GM23338 (cell line): ENCODE data around the gene PLPP2. TPM values are rescaled to one million over a fixed set of nuclear protein-coding genes. Genes with fewer than 3 reads are reported as not detected.
"Not testable (repeated sequence)": the region's sequence is repeated elsewhere in the genome, so short reads cannot be mapped to it uniquely, and the experiment has no call there.

Source experiments
- ATAC-seq: fragments of 200-7000 bp; cut with Tn5 transposase; 3 replicates; pipeline ENCODE4 v1.9.1; 2020
- DNase-seq: peaks from one replicate; pipeline ENCODE4 v3.0.0-alpha.2; 2015; ENCODE audit warnings: low spot score
- H2AFZ ChIP-seq: fragments of 200-600 bp; sonication (generic); 2 replicates; pipeline ENCODE4 v1.8.0; 2016; ENCODE audit warnings: antibody characterized with exemption, mild to moderate bottlenecking, moderate library complexity
- H3F3A ChIP-seq: fragments of 200-600 bp; sonication (generic); replicated peaks from 2 replicates; pipeline ENCODE4 v1.8.0; 2017; ENCODE audit warnings: antibody characterized with exemption, mixed run types, low read depth
- H3K27ac ChIP-seq: fragments of 200-600 bp; sonication (generic); 2 replicates; pipeline ENCODE4 v1.6.1; 2016; ENCODE audit warnings: low read depth
- H3K27me3 ChIP-seq: fragments of 200-600 bp; sonication (generic); 2 replicates; pipeline ENCODE4 v1.8.0; 2016; ENCODE audit warnings: mild to moderate bottlenecking, mixed run types, moderate library complexity; ENCODE audit not compliant: insufficient read depth
- H3K36me3 ChIP-seq: fragments of 200-600 bp; sonication (generic); 2 replicates; pipeline ENCODE4 v1.8.0; 2016; ENCODE audit warnings: mild to moderate bottlenecking; ENCODE audit not compliant: insufficient read depth
- H3K4me1 ChIP-seq: fragments of 200-600 bp; sonication (generic); 2 replicates; pipeline ENCODE4 v1.8.0; 2016; ENCODE audit warnings: mild to moderate bottlenecking, moderate library complexity; ENCODE audit not compliant: insufficient read depth
- H3K4me2 ChIP-seq: fragments of 200-600 bp; sonication (generic); 2 replicates; pipeline ENCODE4 v1.7.1; 2017; ENCODE audit warnings: mixed run types
- H3K4me3 ChIP-seq: fragments of 200-600 bp; sonication (generic); 2 replicates; pipeline ENCODE4 v1.6.1; 2016; ENCODE audit warnings: mixed run types
- H3K79me2 ChIP-seq: fragments of 200-600 bp; sonication (generic); replicated peaks from 2 replicates; pipeline ENCODE4 v1.8.0; 2017; ENCODE audit warnings: mild to moderate bottlenecking; ENCODE audit not compliant: insufficient read depth
- H3K9me2 ChIP-seq: fragments of 200-600 bp; sonication (generic); 2 replicates; pipeline ENCODE4 v1.8.0; 2017; ENCODE audit not compliant: insufficient read depth
- H4K20me1 ChIP-seq: fragments of 200-600 bp; sonication (generic); replicated peaks from 2 replicates; pipeline ENCODE4 v1.8.0; 2017; ENCODE audit warnings: mild to moderate bottlenecking; ENCODE audit not compliant: insufficient read depth
- H3K27ac Mint-ChIP-seq: 2 replicates; pipeline ENCODE4 v1.8.0; 2020; ENCODE audit warnings: inconsistent platforms, mild to moderate bottlenecking, moderate library complexity, mixed read lengths
- H3K27me3 Mint-ChIP-seq: 3 replicates; pipeline ENCODE4 v1.8.0; 2022; ENCODE audit warnings: low read depth, mild to moderate bottlenecking, moderate library complexity, mixed read lengths, inconsistent platforms; ENCODE audit not compliant: insufficient read depth, poor library complexity
- H3K36me3 Mint-ChIP-seq: 3 replicates; pipeline ENCODE4 v1.8.0; 2021; ENCODE audit warnings: low read depth, mild to moderate bottlenecking, inconsistent platforms, moderate library complexity, mixed read lengths
- H3K4me1 Mint-ChIP-seq: 3 replicates; pipeline ENCODE4 v1.8.0; 2020; ENCODE audit warnings: mild to moderate bottlenecking, inconsistent platforms, mixed read lengths
- H3K4me3 Mint-ChIP-seq: 3 replicates; pipeline ENCODE4 v1.8.0; 2021; ENCODE audit warnings: moderate library complexity, mild to moderate bottlenecking, inconsistent platforms, mixed read lengths
- H3K9me3 Mint-ChIP-seq: 3 replicates; pipeline ENCODE4 v1.8.0; 2020; ENCODE audit warnings: moderate library complexity, mild to moderate bottlenecking, inconsistent platforms, mixed read lengths
- ETS1 ChIP-seq: IDR thresholded peaks from 2 replicates; pipeline ENCODE4 v1.6.1; 2016; ENCODE audit warnings: antibody characterized with exemption
- EZH2 ChIP-seq: fragments of 200-600 bp; sonication (generic); IDR thresholded peaks from one replicate; pipeline ENCODE4 v1.8.0; 2017; ENCODE audit warnings: antibody characterized with exemption, mild to moderate bottlenecking, low read depth; ENCODE audit not compliant: unreplicated experiment
- EZH2phosphoT487 ChIP-seq: fragments of 200-600 bp; sonication (generic); IDR thresholded peaks from one replicate; pipeline ENCODE4 v1.8.1; 2018; ENCODE audit warnings: antibody characterized with exemption; ENCODE audit not compliant: unreplicated experiment
- NANOG ChIP-seq: IDR thresholded peaks from 2 replicates; pipeline ENCODE4 v1.6.1; 2016; ENCODE audit warnings: antibody characterized with exemption, borderline replicate concordance
- POLR2AphosphoS5 ChIP-seq: IDR thresholded peaks from 2 replicates; pipeline ENCODE4 v1.6.1; 2016; ENCODE audit warnings: antibody characterized with exemption, low read depth
- STAT1 ChIP-seq: IDR thresholded peaks from one replicate; pipeline ENCODE4 v1.6.1; 2016; ENCODE audit warnings: antibody characterized with exemption; ENCODE audit not compliant: unreplicated experiment
- ZNF331 ChIP-seq: fragments of 250-450 bp; sonication (Bioruptor Pico); IDR thresholded peaks from 2 replicates; pipeline ENCODE4 v1.5.0; 2020; ENCODE audit warnings: low read depth, mild to moderate bottlenecking, moderate library complexity
- polyA plus RNA-seq: library from polyadenylated mRNA; unstranded; fragments of >200 nt; fragmentation: Nextera tagmentation; extraction: Ambion mirVana; gene quantifications from 2 replicates; pipeline ENCODE4 v1.2.1, GENCODE V29; 2016
- total RNA-seq: library from RNA; depleted of rRNA; stranded (reverse); fragments of >200 nt; shearing (Covaris generic); gene quantifications from 2 replicates; pipeline ENCODE4 v1.2.3, GENCODE V29; 2014
- TF ChIP-seq, protein P1 (sequence below), 2 experiments: fragments of 200-600 bp in 1 of 2; sonication (generic) in 1 of 2; conservative IDR thresholded peaks; 2 replicates each; pipeline versions ENCODE4 v1.5.1 to v1.6.1; 2016 to 2017; ENCODE audit warnings: antibody characterized with exemption in 2 of 2, low read depth in 2 of 2, mild to moderate bottlenecking in 2 of 2, moderate library complexity in 1 of 2

The PLPP2 gene
- total and polyA plus RNA-seq, 2 experiments from 2014 or later, result 58.3 to 82.6 TPM

GRCh38 chr19:256804-257203, 34.4 kb downstream of the PLPP2 start:
- not testable (repeated sequence) for H3K4me3 ChIP-seq, H3F3A ChIP-seq, H3K4me2 ChIP-seq, H2AFZ ChIP-seq, H3K27me3 Mint-ChIP-seq, H4K20me1 ChIP-seq, H3K27ac ChIP-seq, H3K27me3 ChIP-seq, ATAC-seq, H3K36me3 Mint-ChIP-seq, H3K9me2 ChIP-seq, DNase-seq, H3K27ac Mint-ChIP-seq, H3K4me3 Mint-ChIP-seq, H3K4me1 Mint-ChIP-seq, H3K79me2 ChIP-seq, H3K36me3 ChIP-seq, H3K4me1 ChIP-seq
- peaks cover 14% of the 10 kb centered on the region; the same call in 1 of the 3 replicates for H3K9me3 Mint-ChIP-seq

DNA sequence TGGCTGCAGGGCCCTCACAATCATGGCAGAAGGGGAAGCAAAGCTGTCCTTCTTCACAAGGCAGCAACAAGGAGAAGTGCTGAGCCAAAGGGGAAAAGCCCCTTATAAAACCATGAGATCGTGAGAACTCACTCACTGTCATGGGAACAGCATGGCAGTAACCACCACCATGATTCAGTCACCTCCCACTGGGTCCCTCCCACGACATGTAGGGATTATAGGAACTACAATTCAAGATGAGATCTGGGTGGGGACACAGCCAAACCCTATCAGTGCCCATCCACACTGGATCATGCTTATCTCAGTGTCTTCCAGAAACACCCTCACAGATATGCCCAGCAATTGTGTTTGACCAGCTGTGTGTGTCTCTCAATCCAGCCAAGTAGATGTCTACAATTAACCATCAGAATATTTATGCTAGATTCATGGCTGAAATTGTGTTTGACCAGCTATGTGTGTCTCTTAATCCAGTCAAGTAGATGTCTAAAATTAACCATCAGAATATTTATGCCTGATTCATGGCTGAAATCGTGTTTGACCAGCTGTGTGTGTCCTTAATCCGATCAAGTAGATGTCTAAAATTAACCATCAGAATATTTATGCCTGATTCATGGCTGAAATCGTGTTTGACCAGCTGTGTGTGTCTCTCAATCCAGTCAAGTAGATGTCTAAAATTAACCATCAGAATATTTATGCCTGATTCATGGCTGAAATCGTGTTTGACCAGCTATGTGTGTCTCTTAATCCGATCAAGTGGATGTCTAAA, 38.6 kb downstream of the PLPP2 start:
- not testable (repeated sequence) for H3K79me2 ChIP-seq, H3K4me1 ChIP-seq, H3K27ac ChIP-seq, H3F3A ChIP-seq, H3K4me2 ChIP-seq, H2AFZ ChIP-seq, DNase-seq, H4K20me1 ChIP-seq, H3K27me3 Mint-ChIP-seq, H3K9me2 ChIP-seq, H3K4me1 Mint-ChIP-seq, H3K27me3 ChIP-seq, H3K4me3 Mint-ChIP-seq, H3K27ac Mint-ChIP-seq, H3K4me3 ChIP-seq, ATAC-seq, H3K36me3 ChIP-seq, H3K36me3 Mint-ChIP-seq
- peaks cover 29% of the 10 kb centered on the region for H3K9me3 Mint-ChIP-seq

DNA sequence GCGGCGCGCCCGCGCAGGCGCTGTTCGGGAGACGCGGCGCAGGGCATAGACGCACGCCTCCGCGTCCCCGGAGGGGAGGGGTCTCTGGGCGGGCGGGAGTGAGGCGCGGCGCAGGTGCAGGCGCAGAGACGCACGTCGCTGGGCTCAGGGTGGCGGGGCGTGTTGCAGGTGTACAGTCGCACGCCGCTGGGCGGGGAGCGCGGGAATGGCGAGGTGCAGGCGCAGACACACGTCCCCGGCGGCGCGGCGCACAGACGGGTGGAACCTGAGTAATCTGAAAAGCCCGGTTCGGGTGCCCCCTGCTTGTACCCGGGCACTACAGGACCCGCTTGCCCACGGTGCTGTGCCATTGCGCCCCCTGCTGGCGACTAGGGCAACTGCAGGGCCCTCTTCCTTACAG, 44.7 kb downstream of the PLPP2 start:
- Histone ChIP-seq H3K79me2 (no peaks in the 10 kb centered on the region), H3K27ac (no peak overlapping the region), H3K27me3 (no peaks in the 10 kb centered on the region), H4K20me1 (no peaks in the 10 kb centered on the region), H3K36me3 (no peaks in the 10 kb centered on the region), H3K4me3 (no peak overlapping the region), H3K4me2 (no peak overlapping the region), H3K9me2 (no peaks in the 10 kb centered on the region), H3K4me1 (no peaks in the 10 kb centered on the region), H2AFZ (no peak overlapping the region), H3F3A (no peaks in the 10 kb centered on the region)
- Mint-ChIP-seq H3K9me3 (peaks cover 28% of the 10 kb centered on the region), H3K36me3 (peaks cover 6% of the 10 kb centered on the region; the same call in 2 of the 3 replicates), H3K27ac (no peak overlapping the region), H3K4me3 (no peak overlapping the region), H3K4me1 (no peaks in the 10 kb centered on the region), H3K27me3 (no peaks in the 10 kb centered on the region)
- DNase-seq (peak; percentile 24), ATAC-seq (no peak)
- TF ChIP-seq, protein P1, sequence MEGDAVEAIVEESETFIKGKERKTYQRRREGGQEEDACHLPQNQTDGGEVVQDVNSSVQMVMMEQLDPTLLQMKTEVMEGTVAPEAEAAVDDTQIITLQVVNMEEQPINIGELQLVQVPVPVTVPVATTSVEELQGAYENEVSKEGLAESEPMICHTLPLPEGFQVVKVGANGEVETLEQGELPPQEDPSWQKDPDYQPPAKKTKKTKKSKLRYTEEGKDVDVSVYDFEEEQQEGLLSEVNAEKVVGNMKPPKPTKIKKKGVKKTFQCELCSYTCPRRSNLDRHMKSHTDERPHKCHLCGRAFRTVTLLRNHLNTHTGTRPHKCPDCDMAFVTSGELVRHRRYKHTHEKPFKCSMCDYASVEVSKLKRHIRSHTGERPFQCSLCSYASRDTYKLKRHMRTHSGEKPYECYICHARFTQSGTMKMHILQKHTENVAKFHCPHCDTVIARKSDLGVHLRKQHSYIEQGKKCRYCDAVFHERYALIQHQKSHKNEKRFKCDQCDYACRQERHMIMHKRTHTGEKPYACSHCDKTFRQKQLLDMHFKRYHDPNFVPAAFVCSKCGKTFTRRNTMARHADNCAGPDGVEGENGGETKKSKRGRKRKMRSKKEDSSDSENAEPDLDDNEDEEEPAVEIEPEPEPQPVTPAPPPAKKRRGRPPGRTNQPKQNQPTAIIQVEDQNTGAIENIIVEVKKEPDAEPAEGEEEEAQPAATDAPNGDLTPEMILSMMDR (conservative IDR thresholded peaks at IDR 0.05; ENCODE audit: low read depth in 2 of 2), result no peak
- TF ChIP-seq STAT1, result no peak
- TF ChIP-seq ETS1, result no peak
- no peak for TF ChIP-seq EZH2phosphoT487
- no peak for TF ChIP-seq ZNF331 (CRISPR knock-in tag)
- no peak for TF ChIP-seq EZH2
- TF ChIP-seq POLR2AphosphoS5, result no peak
- no peak for TF ChIP-seq NANOG
